Activated T-cell treated with anti-CD3 and anti-CD28 coated beads for 48 hours (primary cell): ENCODE data around the gene JUND.

ENCODE experiments used
- DNase-seq: peaks from one replicate; pipeline ENCODE4 v3.0.0-alpha.2; 2020; ENCODE audit warnings: low read depth

JUND gene

GRCh38 chr19:18290302-18291018, 9.0 kb upstream of the JUND start:
- DNase-seq: peak; percentile 94

GRCh38 chr19:18289471-18290301, 8.3 kb upstream of the JUND start:
- no peak for DNase-seq

- no peak for DNase-seq
Observed at GRCh38 chr19:18287836-18288772, 6.7 kb upstream of the JUND start.

GRCh38 chr19:18286973-18287635, 5.7 kb upstream of the JUND start:
- no peak for DNase-seq

- DNase-seq: peak; percentile 62
Observed at GRCh38 chr19:18284712-18285360, 3.4 kb upstream of the JUND start.

GRCh38 chr19:18283338-18283737, 1.9 kb upstream of the JUND start:
- DNase-seq: no peak

- DNase-seq: no peak
Observed at GRCh38 chr19:18282788-18283141, 1.3 kb upstream of the JUND start.

GRCh38 chr19:18282021-18282787, 782 bp upstream of the JUND start:
- DNase-seq: no peak

- DNase-seq: peak; percentile 73
Observed at GRCh38 chr19:18280247-18281081, 958 bp downstream of the JUND start.

- DNase-seq: peak; percentile 90
Observed at GRCh38 chr19:18279516-18280246, 1.7 kb downstream of the JUND start.

GRCh38 chr19:18279266-18279515, 2.2 kb downstream of the JUND start:
- DNase-seq: no peak

GRCh38 chr19:18278521-18279265, 2.7 kb downstream of the JUND start:
- DNase-seq: peak; percentile 51

- no peak for DNase-seq
Observed at GRCh38 chr19:18274781-18275356, 6.6 kb downstream of the JUND start.

GRCh38 chr19:18274219-18274780, 7.1 kb downstream of the JUND start, which contains the start of gene IQCN:
TSS of gene IQCN (minus strand) at chr19:18274452. CDS start at chr19:18269478, 4,974 bp downstream.
- DNase-seq: no peak

GRCh38 chr19:18273561-18274218, 7.7 kb downstream of the JUND start:
- DNase-seq: no peak

- DNase-seq: no peak
Observed at GRCh38 chr19:18271433-18271841, 10.0 kb downstream of the JUND start.

- DNase-seq: no peak
Observed at GRCh38 chr19:18270326-18270725, 11.1 kb downstream of the JUND start.
